ENCODE results near the gene NCKAP1. TPM values are rescaled to one million over a fixed set of nuclear protein-coding genes. Genes with fewer than 3 reads are reported as not detected.

The NCKAP1 gene
- total RNA-seq, 2 donors from 2014 or later: 9.3 to 12.4 TPM

DNA sequence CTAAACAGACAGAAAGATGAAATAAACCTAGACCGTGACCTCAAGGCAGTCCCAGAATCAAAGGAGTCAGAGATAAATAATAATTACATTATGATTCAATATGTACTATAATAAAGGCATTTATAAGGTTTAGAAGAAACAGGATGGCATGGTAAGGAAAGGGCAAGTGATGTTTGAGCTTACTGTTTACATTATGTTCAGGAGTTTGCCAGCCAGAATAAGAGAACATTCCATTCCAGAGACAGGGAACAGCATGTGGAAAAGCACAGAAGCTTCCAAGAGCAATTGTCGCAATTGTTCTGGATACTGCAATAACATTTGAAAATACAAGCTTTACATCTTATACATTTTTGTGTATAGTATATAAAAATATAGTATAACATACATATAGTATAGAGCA, 121.8 kb downstream of the NCKAP1 start:
- Mint-ChIP-seq H3K9me3 (no peaks in the 10 kb centered on the region), H3K4me1 (ENCODE audit: low read depth) (no peaks in the 10 kb centered on the region), H3K27me3 (ENCODE audit: low read depth) (no peaks in the 10 kb centered on the region), H3K27ac (no peak overlapping the region), H3K36me3 (ENCODE audit: insufficient read depth in 2 of 2) (no peaks in the 10 kb centered on the region), H3K4me3 (no peak overlapping the region)
- DNase-seq: no peak
- no peak for ATAC-seq (replicated peaks in 1 of 2)

GRCh38 chr2:182915369-182916326, 122.6 kb downstream of the NCKAP1 start:
- Mint-ChIP-seq H3K27ac (no peak overlapping the region), H3K9me3 (no peaks in the 10 kb centered on the region), H3K27me3 (ENCODE audit: low read depth) (no peaks in the 10 kb centered on the region), H3K4me3 (no peak overlapping the region), H3K36me3 (ENCODE audit: insufficient read depth in 2 of 2) (no peaks in the 10 kb centered on the region), H3K4me1 (ENCODE audit: low read depth) (no peaks in the 10 kb centered on the region)
- DNase-seq (no peak), ATAC-seq (replicated peaks in 1 of 2) (no peak)

GRCh38 chr2:182914852-182915251, 123.4 kb downstream of the NCKAP1 start:
- no peak overlapping the region for H3K27ac Mint-ChIP-seq
- no peak overlapping the region for H3K4me3 Mint-ChIP-seq
- no peaks in the 10 kb centered on the region for H3K36me3 Mint-ChIP-seq (ENCODE audit: insufficient read depth in 2 of 2)

DNA sequence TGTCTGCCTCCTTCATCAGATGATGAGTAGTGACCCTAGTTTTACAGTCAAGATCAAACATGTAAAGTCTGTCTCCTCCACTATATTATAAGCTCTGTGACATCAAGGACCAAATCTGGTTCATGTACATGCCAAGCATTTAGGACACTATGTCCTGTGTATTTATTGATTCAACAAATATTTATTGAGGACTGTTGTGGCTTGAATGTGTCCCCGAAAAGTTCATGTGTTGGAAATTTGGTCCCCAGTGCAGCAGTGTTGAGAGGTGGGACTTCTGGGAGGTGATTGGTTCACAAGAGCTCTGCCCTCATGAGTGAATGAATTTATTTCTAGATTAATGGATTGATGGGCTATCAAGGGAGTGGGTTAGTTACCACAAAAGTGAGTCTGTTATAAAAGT, 125.2 kb downstream of the NCKAP1 start:
- no peaks in the 10 kb centered on the region for H3K4me1 Mint-ChIP-seq (ENCODE audit: low read depth)
- no peaks in the 10 kb centered on the region for H3K36me3 Mint-ChIP-seq (ENCODE audit: insufficient read depth in 2 of 2)
- ATAC-seq (replicated peaks in 1 of 2): no peak
- H3K4me3 Mint-ChIP-seq: no peak overlapping the region
- H3K27me3 Mint-ChIP-seq (ENCODE audit: low read depth): no peaks in the 10 kb centered on the region
- no peak overlapping the region for H3K27ac Mint-ChIP-seq
- DNase-seq: no peak
- H3K9me3 Mint-ChIP-seq: no peaks in the 10 kb centered on the region

More at GRCh38 chr2:182914852-182915251, 123.4 kb downstream of the NCKAP1 start:
- Mint-ChIP-seq H3K27me3 (ENCODE audit: low read depth) (no peaks in the 10 kb centered on the region), H3K4me1 (ENCODE audit: low read depth) (no peaks in the 10 kb centered on the region), H3K9me3 (no peaks in the 10 kb centered on the region)
- no peak for DNase-seq
- no peak for ATAC-seq (replicated peaks in 1 of 2)

- Mint-ChIP-seq H3K4me1 (ENCODE audit: low read depth) (no peaks in the 10 kb centered on the region), H3K4me3 (no peak overlapping the region), H3K27me3 (ENCODE audit: low read depth) (no peaks in the 10 kb centered on the region), H3K36me3 (ENCODE audit: insufficient read depth in 2 of 2) (no peaks in the 10 kb centered on the region), H3K27ac (no peak overlapping the region), H3K9me3 (no peaks in the 10 kb centered on the region)
- DNase-seq: no peak
- no peak for ATAC-seq (replicated peaks in 1 of 2)
Measured at GRCh38 chr2:182912518-182912915, 125.7 kb downstream of the NCKAP1 start.

DNA sequence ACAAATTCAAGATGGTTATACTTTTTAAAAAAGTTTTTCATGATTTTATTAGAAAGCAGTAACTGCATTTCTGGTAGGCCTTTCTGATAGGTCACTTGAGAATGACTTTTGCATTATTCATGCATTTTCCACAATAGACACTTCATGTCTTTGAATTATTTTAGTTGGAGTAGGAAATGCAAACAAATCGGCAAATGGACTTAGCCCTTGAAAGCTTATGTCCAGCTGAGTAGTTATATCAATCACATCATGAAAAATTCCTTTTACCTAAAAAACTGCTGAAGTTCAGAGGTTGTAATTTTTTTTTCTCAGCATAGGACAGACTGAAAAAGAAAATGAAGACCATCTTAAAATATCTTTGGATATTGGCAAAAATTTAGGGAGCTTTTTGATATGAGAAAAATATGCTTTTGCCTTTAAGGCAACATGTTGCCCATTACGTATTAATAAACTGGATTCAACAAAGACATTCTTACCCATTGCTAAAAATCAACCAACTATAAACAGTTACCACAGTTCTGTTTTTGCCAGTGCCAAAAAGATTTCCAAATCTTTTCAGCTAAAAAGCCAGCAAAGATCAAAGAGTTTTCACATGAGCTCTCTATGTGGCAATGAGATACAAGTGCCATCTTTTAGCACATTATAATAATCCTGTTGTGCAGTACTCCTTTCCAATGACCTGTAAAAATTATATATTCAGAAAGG, 126.3 kb downstream of the NCKAP1 start:
- ATAC-seq (replicated peaks in 1 of 2) (no peak), DNase-seq (no peak)
- no peaks in the 10 kb centered on the region for H3K9me3 Mint-ChIP-seq
- H3K4me3 Mint-ChIP-seq: no peak overlapping the region
- H3K36me3 Mint-ChIP-seq (ENCODE audit: insufficient read depth in 2 of 2): no peaks in the 10 kb centered on the region
- no peaks in the 10 kb centered on the region for H3K27me3 Mint-ChIP-seq (ENCODE audit: low read depth)
- no peak overlapping the region for H3K27ac Mint-ChIP-seq
- no peaks in the 10 kb centered on the region for H3K4me1 Mint-ChIP-seq (ENCODE audit: low read depth)

DNA sequence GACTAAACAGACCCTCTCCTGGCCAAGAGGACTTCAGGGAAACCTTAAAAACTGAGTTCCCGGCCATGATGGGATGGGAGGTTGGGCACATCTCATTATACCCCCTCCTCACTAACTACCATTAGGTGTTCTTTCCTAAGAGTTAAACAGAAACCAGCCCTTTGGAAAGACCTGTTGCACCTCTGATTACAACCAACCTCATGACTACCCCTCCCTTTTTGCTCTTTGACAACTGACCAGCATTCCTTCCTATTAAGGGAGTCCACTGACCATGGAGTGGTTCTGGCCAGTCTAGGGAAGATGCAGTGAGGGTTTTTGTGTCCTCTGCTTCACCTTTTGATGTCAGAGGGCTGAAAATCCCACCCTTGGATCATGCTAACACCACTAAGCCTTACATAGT, 127.3 kb downstream of the NCKAP1 start:
- ATAC-seq (replicated peaks in 1 of 2): no peak
- H3K27ac Mint-ChIP-seq: no peak overlapping the region
- H3K36me3 Mint-ChIP-seq (ENCODE audit: insufficient read depth in 2 of 2): no peaks in the 10 kb centered on the region
- no peaks in the 10 kb centered on the region for H3K9me3 Mint-ChIP-seq
- H3K4me3 Mint-ChIP-seq: no peak overlapping the region
- no peaks in the 10 kb centered on the region for H3K4me1 Mint-ChIP-seq (ENCODE audit: low read depth)
- no peaks in the 10 kb centered on the region for H3K27me3 Mint-ChIP-seq (ENCODE audit: low read depth)
- no peak for DNase-seq

DNA sequence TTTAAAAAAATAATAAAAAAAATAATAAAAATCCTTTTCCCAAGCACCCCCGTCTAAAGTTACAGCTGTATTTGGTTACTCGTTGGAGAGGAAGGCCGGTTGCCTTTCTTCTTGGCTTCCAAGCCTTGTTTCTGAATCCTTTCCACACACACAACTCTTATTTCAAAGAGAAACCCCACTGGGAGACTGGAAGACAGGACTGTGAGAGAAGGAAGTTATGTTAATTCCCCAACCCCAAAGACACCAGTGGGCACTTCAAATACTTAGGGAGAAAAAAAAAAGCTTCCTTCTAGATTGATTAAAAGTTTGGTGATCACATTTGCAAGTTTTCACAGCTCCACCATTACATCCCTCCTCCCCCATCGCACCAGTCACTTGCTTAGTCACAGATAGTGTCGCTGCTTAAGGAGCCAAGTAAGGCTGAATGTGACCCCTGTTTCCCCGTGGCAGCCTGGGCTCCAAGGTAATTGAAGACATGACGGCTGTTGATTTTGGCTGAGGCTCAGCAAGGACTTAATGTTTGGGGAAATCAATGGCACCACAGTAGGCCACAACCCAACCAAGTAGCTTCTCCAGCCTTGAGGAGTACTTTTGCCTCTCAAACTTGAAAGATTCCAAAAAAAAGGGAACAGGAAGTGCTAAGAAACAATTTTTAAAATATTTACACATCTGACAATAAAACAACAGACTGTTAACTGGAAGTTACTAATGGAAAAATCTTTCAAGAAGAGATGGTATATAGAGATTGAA, 131.0 kb downstream of the NCKAP1 start:
- Mint-ChIP-seq H3K27ac (no peak overlapping the region), H3K4me1 (ENCODE audit: low read depth) (no peaks in the 10 kb centered on the region), H3K9me3 (no peaks in the 10 kb centered on the region), H3K27me3 (ENCODE audit: low read depth) (no peaks in the 10 kb centered on the region), H3K36me3 (ENCODE audit: insufficient read depth in 2 of 2) (no peaks in the 10 kb centered on the region), H3K4me3 (no peak overlapping the region)
- DNase-seq (no peak), ATAC-seq (replicated peaks in 1 of 2) (no peak)

DNA sequence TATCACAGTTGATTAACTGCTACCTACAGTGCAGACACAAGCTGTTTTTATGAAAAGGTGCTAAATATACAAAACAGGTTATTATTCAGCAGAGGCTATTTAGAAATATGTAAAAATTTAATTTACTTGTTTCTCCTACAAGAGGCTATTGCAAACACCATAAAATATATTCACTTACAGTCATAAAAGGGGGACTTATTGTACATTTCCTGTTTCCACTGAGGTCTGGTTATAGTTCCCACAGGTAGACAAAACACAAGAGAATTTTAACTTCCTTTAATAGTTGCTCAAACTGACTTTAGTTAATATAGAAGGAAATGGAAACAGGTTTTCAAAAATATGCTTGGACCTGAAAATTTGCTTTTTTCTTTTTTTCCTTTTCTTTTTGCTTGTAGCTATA, 131.8 kb downstream of the NCKAP1 start:
- Mint-ChIP-seq H3K27ac (no peak overlapping the region), H3K27me3 (ENCODE audit: low read depth) (no peaks in the 10 kb centered on the region), H3K9me3 (no peaks in the 10 kb centered on the region), H3K4me1 (ENCODE audit: low read depth) (no peaks in the 10 kb centered on the region), H3K4me3 (no peak overlapping the region), H3K36me3 (ENCODE audit: insufficient read depth in 2 of 2) (no peaks in the 10 kb centered on the region)
- ATAC-seq (replicated peaks in 1 of 2): no peak
- DNase-seq: no peak

DNA sequence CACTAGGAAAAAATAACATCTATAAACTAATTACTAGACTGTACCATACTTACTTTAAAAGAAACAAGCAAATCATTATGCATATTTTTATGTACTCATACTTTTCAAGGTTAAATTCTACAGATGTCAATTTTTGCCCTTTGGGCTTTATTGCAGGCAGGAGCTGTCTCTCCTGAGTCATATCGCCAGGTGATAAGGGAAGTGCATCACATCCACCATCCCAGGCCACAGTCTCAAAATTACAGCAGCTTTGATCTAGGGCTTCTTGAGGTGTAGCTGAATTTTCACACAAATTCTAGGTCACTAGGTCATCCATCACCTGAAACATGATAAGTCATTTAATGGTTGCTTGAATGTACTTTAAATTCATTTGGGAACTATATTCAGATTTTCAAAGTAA, 133.4 kb downstream of the NCKAP1 start:
- Mint-ChIP-seq H3K36me3 (ENCODE audit: insufficient read depth in 2 of 2) (no peaks in the 10 kb centered on the region), H3K9me3 (no peaks in the 10 kb centered on the region), H3K4me3 (no peak overlapping the region), H3K27me3 (ENCODE audit: low read depth) (no peaks in the 10 kb centered on the region), H3K27ac (no peak overlapping the region), H3K4me1 (ENCODE audit: low read depth) (no peaks in the 10 kb centered on the region)
- DNase-seq (no peak), ATAC-seq (replicated peaks in 1 of 2) (peak in 1 of 2 donors; percentile 41)

- DNase-seq (no peak), ATAC-seq (replicated peaks in 1 of 2) (no peak)
- Mint-ChIP-seq H3K4me1 (ENCODE audit: low read depth) (no peaks in the 10 kb centered on the region), H3K27ac (no peak overlapping the region), H3K36me3 (ENCODE audit: insufficient read depth in 2 of 2) (no peaks in the 10 kb centered on the region), H3K4me3 (no peak overlapping the region), H3K27me3 (ENCODE audit: low read depth) (no peaks in the 10 kb centered on the region), H3K9me3 (no peaks in the 10 kb centered on the region)
Measured at GRCh38 chr2:182903566-182903965, 134.7 kb downstream of the NCKAP1 start.

GRCh38 chr2:182901748-182902147, 136.5 kb downstream of the NCKAP1 start:
- Mint-ChIP-seq H3K27me3 (ENCODE audit: low read depth) (peaks cover 7% of the 10 kb centered on the region), H3K4me1 (ENCODE audit: low read depth) (no peaks in the 10 kb centered on the region), H3K27ac (no peak overlapping the region), H3K36me3 (ENCODE audit: insufficient read depth in 2 of 2) (no peaks in the 10 kb centered on the region), H3K9me3 (no peaks in the 10 kb centered on the region), H3K4me3 (no peak overlapping the region)
- DNase-seq (no peak), ATAC-seq (replicated peaks in 1 of 2) (no peak)

DNA sequence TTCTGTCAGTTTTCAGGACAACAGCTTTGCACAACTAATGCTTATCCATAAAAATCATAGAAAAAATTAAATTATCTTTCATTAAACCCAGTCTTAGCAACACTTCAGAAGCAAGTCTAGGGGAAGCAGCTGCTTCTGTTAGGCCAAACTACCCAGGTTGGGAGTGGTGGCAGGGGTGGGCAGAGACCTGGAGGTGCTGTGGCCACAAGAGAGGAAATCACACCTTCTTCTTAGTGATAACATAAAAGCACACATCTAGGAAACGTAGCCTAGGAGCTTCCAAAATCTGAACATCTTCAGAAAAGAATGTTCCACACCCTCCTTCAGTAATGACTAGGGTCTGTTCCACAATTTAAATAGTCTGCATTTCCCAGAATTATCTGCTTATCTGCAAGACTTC, 139.5 kb downstream of the NCKAP1 start:
- H3K4me1 Mint-ChIP-seq (ENCODE audit: low read depth): no peaks in the 10 kb centered on the region
- DNase-seq (no peak), ATAC-seq (replicated peaks in 1 of 2) (no peak)
- no peak overlapping the region for H3K27ac Mint-ChIP-seq
- no peaks in the 10 kb centered on the region for H3K9me3 Mint-ChIP-seq
- H3K4me3 Mint-ChIP-seq: no peak overlapping the region
- H3K27me3 Mint-ChIP-seq (ENCODE audit: low read depth): peaks cover 7% of the 10 kb centered on the region
- no peaks in the 10 kb centered on the region for H3K36me3 Mint-ChIP-seq (ENCODE audit: insufficient read depth in 2 of 2)
